ENCODE results near the gene RNF115. TPM values are rescaled to one million over a fixed set of nuclear protein-coding genes. Genes with fewer than 3 reads are reported as not detected.

Gene RNF115
- total RNA-seq, 1 experiment from 2014 or later = 11.0 TPM

- Mint-ChIP-seq H3K4me1 (no peaks in the 10 kb centered on the region), H3K27me3 (ENCODE audit: low read depth) (no peaks in the 10 kb centered on the region), H3K4me3 (no peak overlapping the region), H3K36me3 (ENCODE audit: insufficient read depth in 1 of 3, low read depth in 3 of 3) (peaks cover 8 to 36% (median 29%) of the 10 kb centered on the region in 3 experiments; a peak in 6 of 7 replicates), H3K9me3 (no peaks in the 10 kb centered on the region), H3K27ac (no peak overlapping the region; a peak in 1 of 7 replicates)
- Histone ChIP-seq H3K79me1 (ENCODE audit: insufficient read depth, low read depth, low read length, poor library complexity, severe bottlenecking) (no peaks in the 10 kb centered on the region), H2BK5ac (ENCODE audit: insufficient read length, low read length) (no peak overlapping the region), H4K91ac (ENCODE audit: insufficient read length, low read depth, low read length) (no peak overlapping the region), H3K27me3 (ENCODE audit: insufficient read depth, low read length) (no peaks in the 10 kb centered on the region), H3K9ac (ENCODE audit: extremely low read depth, insufficient read length, low read length) (no peak overlapping the region), H3K56ac (ENCODE audit: insufficient read length, low read depth, low read length) (no peak overlapping the region), H2BK12ac (ENCODE audit: insufficient read length, low read depth, low read length) (no peak overlapping the region), H3T11ph (ENCODE audit: low read length) (no peak overlapping the region), H3K4me2 (ENCODE audit: insufficient read depth, insufficient read length, low read length) (no peak overlapping the region), H3K18ac (ENCODE audit: insufficient read length, low read depth, low read length) (no peak overlapping the region), H4K20me1 (ENCODE audit: control insufficient read depth, insufficient read depth, insufficient read length) (no peaks in the 10 kb centered on the region), H2AFZ (ENCODE audit: low read length) (no peak overlapping the region), H2AK5ac (ENCODE audit: insufficient read length, low read length) (no peak overlapping the region), H4K8ac (replicated peaks; ENCODE audit: insufficient read length, low read depth, low read length) (no peak overlapping the region), H3K9me3 (ENCODE audit: control insufficient read depth, low read depth, low read length) (no peaks in the 10 kb centered on the region), H2BK15ac (ENCODE audit: low read depth, low read length) (no peak overlapping the region), H3K23ac (ENCODE audit: insufficient read length, low read depth, low read length) (no peak overlapping the region), H2BK20ac (ENCODE audit: low read depth, low read length, poor library complexity, severe bottlenecking) (no peak overlapping the region), H3K79me2 (ENCODE audit: insufficient read depth, low read length) (no peaks in the 10 kb centered on the region), H2BK120ac (ENCODE audit: low read depth, low read length, poor library complexity, severe bottlenecking) (no peak overlapping the region), H3K4me1 (ENCODE audit: insufficient read depth, low read length) (no peaks in the 10 kb centered on the region), H3K23me2 (ENCODE audit: insufficient read length, low read depth, low read length, poor library complexity, severe bottlenecking) (no peaks in the 10 kb centered on the region), H3K27ac (ENCODE audit: insufficient read length, low read depth, low read length) (no peak overlapping the region), H3K4ac (ENCODE audit: low read depth, low read length) (no peak overlapping the region), H3K14ac (ENCODE audit: insufficient read depth, low read length) (no peak overlapping the region), H4K5ac (ENCODE audit: insufficient read length, low read depth, low read length) (no peak overlapping the region)
- no CpG with 5 or more reads among the region's 9 CpGs for WGBS (ENCODE audit: extremely low coverage, insufficient read length, low lambda C conversion rate)
- no peak for TF ChIP-seq CTCF (conservative IDR thresholded peaks at IDR 0.05)
- no peak for DNase-seq
Measured at GRCh38 chr1:145747398-145748247, 76.3 kb downstream of the RNF115 start.
